Activated naive CD4-positive, alpha-beta T cell treated with anti-CD3 and anti-CD28 coated beads, Interleukin-2, amount 10 ng/mL, durations not matched to agents 7 days and 5 days (primary cell): Measurements from ENCODE around the gene CRYBA1.
"Not testable (repeated sequence)": the region's sequence is repeated elsewhere in the genome, so short reads cannot be mapped to it uniquely, and the experiment has no call there.

Experiments
- CTCF ChIA-PET: fragments of 350-600 bp; sonication (Branson Sonifier 250); formaldehyde crosslinking; loops from one replicate; lab custom pipeline; 2021; ENCODE audit warnings: antibody characterized with exemption; lab: Charles Lee
- DNase-seq: peaks from one replicate; pipeline ENCODE4 v3.0.0-alpha.2; 2020
- H3K27ac Mint-ChIP-seq: one replicate; pipeline ENCODE4 v1.8.0; 2021; ENCODE audit warnings: mild to moderate bottlenecking, moderate library complexity, mixed read lengths
- H3K27me3 Mint-ChIP-seq: one replicate; pipeline ENCODE4 v1.8.0; 2021; ENCODE audit warnings: mild to moderate bottlenecking, mixed read lengths
- H3K36me3 Mint-ChIP-seq: one replicate; pipeline ENCODE4 v1.8.0; 2021; ENCODE audit warnings: mixed read lengths
- H3K4me1 Mint-ChIP-seq: one replicate; pipeline ENCODE4 v1.8.0; 2021; ENCODE audit warnings: mixed read lengths
- H3K4me3 Mint-ChIP-seq: one replicate; pipeline ENCODE4 v1.8.0; 2021; ENCODE audit warnings: mild to moderate bottlenecking, moderate library complexity, mixed read lengths
- H3K9me3 Mint-ChIP-seq: one replicate; pipeline ENCODE4 v1.8.0; 2021; ENCODE audit warnings: mixed read lengths

The CRYBA1 gene

GRCh38 chr17:29242790-29243189 lies 3.9 kb upstream of the CRYBA1 start:
- H3K9me3 Mint-ChIP-seq: no peaks in the 10 kb centered on the region
- CTCF ChIA-PET: interaction anchor here (0.8 to 1.6 kb wide), 6 partner anchors 9 to 119 kb away, joined by 3 to 4 read pairs (median 3); no protein-coding TSS in a partner anchor
- no peak overlapping the region for H3K4me3 Mint-ChIP-seq
- H3K27ac Mint-ChIP-seq: no peak overlapping the region
- H3K27me3 Mint-ChIP-seq: no peaks in the 10 kb centered on the region
- peaks cover 2% of the 10 kb centered on the region for H3K4me1 Mint-ChIP-seq
- no peaks in the 10 kb centered on the region for H3K36me3 Mint-ChIP-seq
- no peak for DNase-seq

GRCh38 chr17:29243792-29244191 lies 2.9 kb upstream of the CRYBA1 start:
- Mint-ChIP-seq H3K4me1 (peaks cover 2% of the 10 kb centered on the region), H3K27me3 (no peaks in the 10 kb centered on the region), H3K4me3 (no peak overlapping the region), H3K27ac (no peak overlapping the region), H3K36me3 (no peaks in the 10 kb centered on the region), H3K9me3 (no peaks in the 10 kb centered on the region)
- peak; percentile 30 for DNase-seq
- CTCF ChIA-PET: no interaction called here

GRCh38 chr17:29245401-29245800 lies 1.3 kb upstream of the CRYBA1 start:
- CTCF ChIA-PET: no interaction called here
- no peak overlapping the region for H3K27ac Mint-ChIP-seq
- peaks cover 2% of the 10 kb centered on the region for H3K4me1 Mint-ChIP-seq
- no peaks in the 10 kb centered on the region for H3K9me3 Mint-ChIP-seq
- H3K36me3 Mint-ChIP-seq: no peaks in the 10 kb centered on the region
- no peak overlapping the region for H3K4me3 Mint-ChIP-seq
- DNase-seq: no peak
- no peaks in the 10 kb centered on the region for H3K27me3 Mint-ChIP-seq

DNA sequence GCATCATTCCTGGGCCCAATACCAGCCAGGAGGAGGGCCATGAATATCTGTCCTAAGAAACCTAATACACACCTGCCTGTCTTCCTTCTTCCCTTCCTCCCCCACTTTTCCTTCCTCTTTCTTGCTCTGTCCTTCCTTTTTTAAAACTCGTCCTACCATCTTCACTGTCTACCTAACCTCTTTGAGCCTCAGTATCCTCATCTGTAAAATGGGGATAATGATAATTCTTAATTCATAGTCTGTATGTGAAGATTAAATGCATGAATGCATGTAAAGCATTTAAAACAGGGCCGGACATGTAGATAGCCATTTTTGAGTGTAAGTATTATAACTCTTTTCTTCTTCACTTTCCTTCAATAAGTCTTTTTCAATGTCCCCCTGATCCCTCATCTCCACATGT lies 560 bp downstream of the CRYBA1 start:
- no peaks in the 10 kb centered on the region for H3K4me1 Mint-ChIP-seq
- CTCF ChIA-PET: no interaction called here
- no peaks in the 10 kb centered on the region for H3K36me3 Mint-ChIP-seq
- no peaks in the 10 kb centered on the region for H3K9me3 Mint-ChIP-seq
- H3K27me3 Mint-ChIP-seq: no peaks in the 10 kb centered on the region
- DNase-seq: no peak
- no peak overlapping the region for H3K4me3 Mint-ChIP-seq
- no peak overlapping the region for H3K27ac Mint-ChIP-seq

GRCh38 chr17:29248845-29249244 lies 2.2 kb downstream of the CRYBA1 start:
- Mint-ChIP-seq H3K36me3 (no peaks in the 10 kb centered on the region), H3K27ac (peak overlapping the region; percentile 65)

GRCh38 chr17:29250666-29251065 lies 4.0 kb downstream of the CRYBA1 start:
- no peak for DNase-seq
- Mint-ChIP-seq H3K27me3 (no peaks in the 10 kb centered on the region), H3K4me3 (no peak overlapping the region), H3K27ac (no peak overlapping the region), H3K9me3 (no peaks in the 10 kb centered on the region), H3K4me1 (no peaks in the 10 kb centered on the region), H3K36me3 (peaks cover 4% of the 10 kb centered on the region)
- CTCF ChIA-PET: interaction anchor here (0.7 to 2.3 kb wide), 8 partner anchors 10 to 105 kb away, joined by 3 to 9 read pairs (median 4); partner anchors contain the start of gene MYO18A

More at GRCh38 chr17:29248845-29249244, 2.2 kb downstream of the CRYBA1 start:
- Mint-ChIP-seq H3K4me3 (no peak overlapping the region), H3K9me3 (no peaks in the 10 kb centered on the region), H3K4me1 (no peaks in the 10 kb centered on the region), H3K27me3 (no peaks in the 10 kb centered on the region)
- DNase-seq: no peak
- CTCF ChIA-PET: interaction anchor here (1.0 to 1.4 kb wide), 2 partner anchors 9 to 29 kb away, joined by 4 to 6 read pairs; no protein-coding TSS in a partner anchor

DNA sequence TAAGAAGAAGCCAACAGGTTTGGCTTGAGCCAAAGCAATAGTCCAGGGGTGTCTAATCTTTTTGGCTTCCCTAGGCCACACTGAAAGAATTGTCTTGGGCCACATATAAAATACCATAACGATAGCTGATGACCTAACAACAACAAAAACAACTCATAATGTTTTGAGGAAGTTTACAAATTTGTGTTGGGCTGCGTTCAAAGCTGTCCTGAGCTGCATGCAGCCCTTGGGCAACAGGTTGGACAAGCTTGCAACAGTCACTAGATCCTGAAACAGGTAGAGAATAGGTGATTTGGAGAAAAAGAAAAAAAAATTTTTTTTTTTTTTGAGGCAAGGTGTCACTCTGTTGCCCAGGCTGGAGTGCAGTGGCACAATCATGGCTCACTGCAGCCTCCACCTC lies 4.5 kb downstream of the CRYBA1 start:
- DNase-seq: no peak
- Mint-ChIP-seq H3K27ac (no peak overlapping the region), H3K9me3 (no peaks in the 10 kb centered on the region), H3K4me3 (no peak overlapping the region), H3K36me3 (peaks cover 7% of the 10 kb centered on the region), H3K27me3 (no peaks in the 10 kb centered on the region), H3K4me1 (no peaks in the 10 kb centered on the region)
- CTCF ChIA-PET: interaction anchor here (0.7 to 2.3 kb wide), 8 partner anchors 9 to 127 kb away, joined by 3 to 9 read pairs (median 4); partner anchors contain the start of gene MYO18A

- Mint-ChIP-seq H3K4me1 (peaks cover 2% of the 10 kb centered on the region), H3K27ac (no peak overlapping the region), H3K4me3 (no peak overlapping the region), H3K36me3 (peaks cover 13% of the 10 kb centered on the region), H3K9me3 (no peaks in the 10 kb centered on the region), H3K27me3 (no peaks in the 10 kb centered on the region)
- no peak for DNase-seq
- CTCF ChIA-PET: interaction anchor here (0.6 to 2.0 kb wide), 5 partner anchors 10 to 128 kb away, joined by 3 to 9 read pairs (median 4); no protein-coding TSS in a partner anchor
Observed at GRCh38 chr17:29252101-29252791, 5.6 kb downstream of the CRYBA1 start.

DNA sequence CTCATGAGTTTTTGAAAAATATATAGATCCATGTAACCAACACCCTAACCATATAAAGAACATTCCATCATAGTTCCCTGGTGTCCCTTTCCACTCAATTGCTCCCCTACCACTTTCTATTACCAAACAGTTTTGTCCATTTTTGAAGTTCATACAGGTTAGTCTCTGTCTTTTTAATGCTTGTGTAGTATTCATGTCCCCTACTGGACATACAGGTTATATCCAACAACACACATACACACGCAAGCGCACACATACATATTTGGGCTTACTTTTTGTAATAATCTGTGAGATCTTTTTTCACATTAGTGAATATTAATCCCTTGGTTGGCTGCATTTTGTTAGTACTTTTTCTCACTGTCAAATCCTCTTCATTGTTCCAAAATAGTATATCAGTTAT lies 6.4 kb downstream of the CRYBA1 start:
- H3K9me3 Mint-ChIP-seq: no peaks in the 10 kb centered on the region
- H3K27me3 Mint-ChIP-seq: no peaks in the 10 kb centered on the region
- no peak overlapping the region for H3K27ac Mint-ChIP-seq
- DNase-seq: no peak
- CTCF ChIA-PET: no interaction called here
- no peak overlapping the region for H3K4me3 Mint-ChIP-seq
- H3K36me3 Mint-ChIP-seq: peaks cover 18% of the 10 kb centered on the region
- H3K4me1 Mint-ChIP-seq: peaks cover 3% of the 10 kb centered on the region

DNA sequence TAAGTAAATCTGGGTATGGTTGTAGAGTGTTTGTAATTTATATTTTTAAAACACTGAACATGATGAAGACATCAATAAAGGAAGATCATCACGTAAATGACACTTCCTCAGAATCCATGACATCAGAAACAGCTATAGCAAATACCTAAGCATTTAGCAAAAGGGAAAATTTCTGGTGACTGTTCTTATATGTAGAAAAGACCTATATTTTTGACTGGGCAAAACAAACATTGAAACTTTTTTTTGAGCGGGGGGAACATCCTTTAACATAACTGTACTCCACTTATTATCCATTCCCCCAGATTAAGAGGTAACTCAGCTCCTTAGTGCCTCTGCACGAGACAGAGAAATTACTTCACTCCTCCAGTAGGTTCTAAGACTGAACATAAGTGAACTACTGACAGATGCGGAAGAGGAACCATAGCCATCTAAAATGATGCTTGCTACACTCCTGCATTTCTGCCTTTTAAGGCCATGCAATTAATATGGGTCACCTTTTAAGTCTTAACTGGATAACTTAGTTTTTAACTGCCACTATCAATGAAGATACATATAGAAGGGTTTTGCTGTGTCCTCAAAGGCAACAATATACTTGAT lies 9.4 kb downstream of the CRYBA1 start:
- no peak overlapping the region for H3K4me3 Mint-ChIP-seq
- CTCF ChIA-PET: interaction anchor here (0.8 to 1.7 kb wide), 5 partner anchors 14 to 114 kb away, joined by 3 to 5 read pairs (median 3); no protein-coding TSS in a partner anchor
- peaks cover 34% of the 10 kb centered on the region for H3K36me3 Mint-ChIP-seq
- peaks cover 3% of the 10 kb centered on the region for H3K4me1 Mint-ChIP-seq
- no peaks in the 10 kb centered on the region for H3K9me3 Mint-ChIP-seq
- H3K27me3 Mint-ChIP-seq: no peaks in the 10 kb centered on the region
- no peak for DNase-seq
- H3K27ac Mint-ChIP-seq: no peak overlapping the region

GRCh38 chr17:29256735-29257466 lies 10.2 kb downstream of the CRYBA1 start:
- DNase-seq: no peak
- no peaks in the 10 kb centered on the region for H3K9me3 Mint-ChIP-seq
- peaks cover 6% of the 10 kb centered on the region for H3K4me1 Mint-ChIP-seq
- H3K27me3 Mint-ChIP-seq: no peaks in the 10 kb centered on the region
- no peak overlapping the region for H3K4me3 Mint-ChIP-seq
- peaks cover 43% of the 10 kb centered on the region for H3K36me3 Mint-ChIP-seq
- H3K27ac Mint-ChIP-seq: peak overlapping the region; percentile 22
- CTCF ChIA-PET: interaction anchor here (0.6 to 1.7 kb wide), 6 partner anchors 10 to 335 kb away, joined by 3 to 5 read pairs (median 4); partner anchors contain the start of gene CRYBA1

- Mint-ChIP-seq H3K4me3 (no peak overlapping the region), H3K27me3 (no peaks in the 10 kb centered on the region), H3K4me1 (peaks cover 6% of the 10 kb centered on the region), H3K9me3 (no peaks in the 10 kb centered on the region), H3K27ac (no peak overlapping the region), H3K36me3 (peaks cover 45% of the 10 kb centered on the region)
- CTCF ChIA-PET: interaction anchor here (1.0 to 1.4 kb wide), 4 partner anchors 9 to 33 kb away, joined by 3 to 4 read pairs (median 3); partner anchors contain the start of gene CRYBA1
- DNase-seq: no peak
Observed at GRCh38 chr17:29257756-29258155, 11.1 kb downstream of the CRYBA1 start.

DNA sequence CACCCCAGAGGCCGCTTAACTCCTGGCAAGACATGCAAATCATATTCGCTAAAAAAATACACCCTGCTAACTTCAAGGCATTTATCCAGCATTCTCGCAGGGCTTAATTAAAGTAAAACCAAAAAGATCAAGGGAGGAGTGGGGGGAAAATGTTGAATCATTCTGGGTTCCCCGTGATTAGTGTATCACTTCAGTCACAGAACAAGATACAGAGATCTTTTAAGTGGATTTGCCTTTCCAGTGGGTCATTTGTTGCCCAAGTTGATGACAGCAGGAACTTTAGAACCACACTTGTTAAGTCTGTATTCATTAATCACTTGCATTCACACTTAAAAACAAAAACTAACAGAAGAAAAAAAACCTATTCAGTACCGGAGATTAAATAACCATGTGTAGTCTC lies 17.3 kb downstream of the CRYBA1 start:
- CTCF ChIA-PET: no interaction called here
- Mint-ChIP-seq H3K27ac (no peak overlapping the region), H3K4me1 (peaks cover 11% of the 10 kb centered on the region), H3K27me3 (no peaks in the 10 kb centered on the region), H3K36me3 (peaks cover 53% of the 10 kb centered on the region), H3K4me3 (no peak overlapping the region), H3K9me3 (no peaks in the 10 kb centered on the region)
- no peak for DNase-seq

DNA sequence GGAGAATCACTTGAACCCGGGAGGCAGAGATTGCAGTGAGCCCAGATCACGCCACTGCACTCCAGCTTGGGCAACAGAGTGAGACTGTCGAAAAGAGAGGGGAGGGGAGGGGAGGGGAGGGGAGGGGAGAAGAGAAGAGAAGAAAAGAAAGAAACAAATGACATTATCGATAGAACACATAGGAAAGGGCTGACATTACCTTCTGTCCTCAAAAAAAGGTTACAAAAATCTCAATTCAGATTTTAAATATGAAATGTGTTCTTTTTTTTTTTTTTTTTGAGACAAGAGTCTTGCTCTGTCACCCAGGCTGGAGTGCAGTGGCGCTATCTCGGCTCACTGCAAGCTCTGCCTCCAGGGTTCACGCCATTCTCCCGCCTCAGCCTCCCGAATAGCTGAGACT lies 25.3 kb downstream of the CRYBA1 start:
- H3K4me3 Mint-ChIP-seq, H3K27ac Mint-ChIP-seq, H3K9me3 Mint-ChIP-seq, H3K27me3 Mint-ChIP-seq, CTCF ChIA-PET, DNase-seq: not testable (repeated sequence)
- H3K4me1 Mint-ChIP-seq: peaks cover 30% of the 10 kb centered on the region
- peaks cover 42% of the 10 kb centered on the region for H3K36me3 Mint-ChIP-seq
